Activated CD8-positive, alpha-beta memory T cell treated with anti-CD3 and anti-CD28 coated beads, Interleukin-2, amount 50 U/mL, for 1 hour (primary cell): ENCODE results near the gene MOV10L1.

Source experiments
- DNase-seq: peaks from one replicate; pipeline ENCODE4 v3.0.0-alpha.2; 2020; ENCODE audit errors: extremely low read depth

The MOV10L1 gene

GRCh38 chr22:50089682-50090411 is at the start of gene MOV10L1:
MOV10L1 (plus strand) TSS chr22:50090006; CDS start chr22:50090089, 83 bp downstream.
- no peak for DNase-seq

DNA sequence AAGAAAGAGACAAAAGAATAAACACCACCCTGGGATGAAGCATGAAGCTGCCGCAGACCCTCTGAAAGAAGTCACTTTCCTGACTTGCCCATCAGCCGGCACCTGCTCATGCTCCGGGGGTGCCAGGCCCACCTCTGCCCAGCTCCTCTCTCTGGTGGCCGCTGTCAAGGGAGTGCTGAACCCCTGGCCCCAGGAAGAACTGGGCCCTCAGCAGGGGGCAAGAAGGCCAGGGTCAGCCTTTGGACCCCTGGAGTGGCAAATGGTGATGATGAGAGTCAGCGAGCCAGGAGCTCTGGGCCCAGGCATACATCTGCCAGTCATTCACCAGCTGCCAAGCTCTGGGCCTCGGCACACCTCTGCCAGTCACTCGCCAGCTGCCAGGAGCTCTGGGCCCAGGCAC is 49.1 kb upstream of the MOV10L1 start:
- no peak for DNase-seq

DNA sequence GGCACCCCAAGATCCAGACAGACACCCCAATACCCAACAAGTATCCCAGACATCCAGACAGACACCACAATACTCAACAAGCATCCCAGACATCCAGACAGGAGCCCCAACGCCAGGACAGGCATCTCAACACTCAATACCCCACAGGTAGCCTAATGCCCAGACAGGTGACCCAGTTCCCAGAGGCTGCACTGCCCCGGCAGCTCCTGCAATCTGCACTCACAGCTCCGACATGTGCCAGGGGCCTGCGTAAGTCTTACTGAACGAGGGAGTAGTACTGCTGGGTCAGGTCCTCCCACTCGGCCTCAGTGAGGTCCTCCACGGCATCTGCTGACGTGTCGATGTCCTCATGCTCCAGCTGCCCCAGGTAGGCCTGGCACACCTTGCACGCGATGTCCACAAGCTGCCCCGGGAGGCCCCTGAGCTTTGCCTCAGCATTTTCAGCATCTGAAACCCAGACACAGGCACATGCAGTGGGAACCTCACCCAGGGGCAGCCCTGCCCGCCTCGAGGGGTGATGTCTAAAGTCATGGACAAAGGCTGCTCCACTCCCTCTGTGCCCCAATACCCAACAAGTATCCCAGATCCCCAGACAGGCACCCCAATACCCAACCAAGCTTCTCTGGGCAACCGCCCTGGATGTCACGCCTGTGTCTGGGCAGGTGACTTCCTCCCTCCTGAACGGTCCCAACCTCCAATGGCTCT is 48.3 kb upstream of the MOV10L1 start:
- no peak for DNase-seq

DNA sequence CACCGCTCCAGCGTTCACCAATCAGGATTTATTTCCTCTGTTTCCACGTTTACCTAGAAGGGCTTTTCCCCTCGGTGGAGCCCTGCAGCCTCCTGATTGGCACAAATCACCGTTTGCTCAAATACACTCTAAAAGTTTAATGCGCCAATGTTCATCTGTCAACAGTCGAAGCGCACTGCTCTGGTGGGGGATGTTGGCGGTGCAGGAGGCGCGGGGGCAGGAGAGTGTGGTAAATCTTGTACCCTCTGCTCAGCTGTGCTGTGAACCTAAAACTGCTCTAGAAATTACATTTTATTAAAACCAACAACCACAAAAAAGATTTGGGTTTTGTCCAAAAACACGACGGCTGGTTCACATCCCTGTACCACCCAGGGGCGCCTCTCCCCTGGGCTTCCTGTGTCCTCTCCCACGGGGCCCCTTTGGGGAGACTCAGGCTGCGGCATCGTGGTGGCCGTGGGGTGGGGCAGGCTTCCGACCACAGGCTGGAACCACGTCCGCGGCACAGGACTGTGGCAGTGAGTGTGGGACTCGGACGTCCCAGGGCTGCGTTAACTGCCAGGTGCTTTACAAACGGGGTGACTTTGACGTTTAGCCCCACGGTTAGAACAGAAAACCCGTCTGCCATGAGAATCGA is 45.2 kb upstream of the MOV10L1 start:
- no peak for DNase-seq

DNA sequence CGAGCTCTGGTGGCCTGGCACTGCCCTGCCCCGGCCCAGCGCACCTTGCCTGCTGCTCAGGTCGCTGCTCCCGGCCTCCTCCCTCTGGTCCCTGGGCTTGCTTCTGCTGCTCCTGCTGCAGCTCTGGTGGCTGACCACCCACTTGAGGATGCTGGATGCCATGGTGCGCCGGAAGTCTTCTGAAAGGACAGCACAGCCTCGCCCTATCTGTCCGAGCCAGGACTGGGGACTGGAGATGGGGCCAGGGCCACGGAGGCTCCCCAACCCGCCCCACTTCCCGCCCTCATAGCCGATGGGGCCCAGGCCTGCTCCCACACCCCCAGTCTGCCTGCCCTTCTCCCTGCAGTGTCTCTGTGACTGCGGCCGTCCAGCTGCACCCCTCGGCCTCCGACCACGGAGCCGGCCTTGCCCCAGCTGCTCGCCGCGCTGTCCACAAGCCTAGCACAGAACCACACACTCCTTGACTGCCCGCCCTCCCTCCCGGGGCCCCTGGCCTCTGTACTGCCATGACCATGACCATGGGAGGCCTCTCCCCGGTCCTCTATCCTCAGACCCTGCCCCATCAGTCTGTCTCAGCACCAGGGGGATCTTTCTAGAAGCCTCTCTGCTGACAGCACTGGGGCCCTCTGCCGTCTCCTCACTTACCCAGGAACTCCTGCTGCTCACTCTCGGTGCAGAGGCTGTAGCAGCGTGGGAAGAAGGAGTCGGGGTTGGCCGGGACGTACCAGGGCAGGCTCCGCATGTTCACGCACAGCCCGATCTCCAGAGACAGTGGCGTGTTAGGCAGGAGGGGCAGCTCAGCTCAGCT is 44.4 kb upstream of the MOV10L1 start:
- no peak for DNase-seq

GRCh38 chr22:50046019-50046415 is 43.8 kb upstream of the MOV10L1 start:
- DNase-seq, result no peak

- DNase-seq, result no peak
Measured at GRCh38 chr22:50046481-50047245, 43.1 kb upstream of the MOV10L1 start.

DNA sequence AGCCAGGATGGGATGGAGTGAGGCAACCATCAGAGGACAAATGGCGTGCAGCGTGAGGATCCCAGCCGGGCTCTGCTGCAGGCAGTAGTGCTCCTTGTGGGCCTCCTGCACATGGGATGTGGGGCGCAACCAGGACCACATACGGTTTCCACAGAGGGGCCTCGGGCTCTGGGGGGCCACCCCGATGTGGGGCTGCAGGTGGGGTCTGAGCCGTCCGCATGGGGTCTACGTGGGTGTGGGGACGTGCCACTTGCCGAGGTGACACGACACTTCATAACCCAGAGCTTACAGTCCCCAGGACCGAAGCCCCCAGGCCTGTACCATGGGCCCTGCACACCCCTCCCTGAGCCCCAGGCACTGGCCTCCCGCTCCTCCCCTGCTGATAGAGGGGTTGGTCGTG is 42.5 kb upstream of the MOV10L1 start:
- DNase-seq, result no peak

GRCh38 chr22:50048061-50048765 is 41.6 kb upstream of the MOV10L1 start:
- DNase-seq, result no peak

GRCh38 chr22:50048836-50049235 is 41.0 kb upstream of the MOV10L1 start:
- DNase-seq, result no peak

DNA sequence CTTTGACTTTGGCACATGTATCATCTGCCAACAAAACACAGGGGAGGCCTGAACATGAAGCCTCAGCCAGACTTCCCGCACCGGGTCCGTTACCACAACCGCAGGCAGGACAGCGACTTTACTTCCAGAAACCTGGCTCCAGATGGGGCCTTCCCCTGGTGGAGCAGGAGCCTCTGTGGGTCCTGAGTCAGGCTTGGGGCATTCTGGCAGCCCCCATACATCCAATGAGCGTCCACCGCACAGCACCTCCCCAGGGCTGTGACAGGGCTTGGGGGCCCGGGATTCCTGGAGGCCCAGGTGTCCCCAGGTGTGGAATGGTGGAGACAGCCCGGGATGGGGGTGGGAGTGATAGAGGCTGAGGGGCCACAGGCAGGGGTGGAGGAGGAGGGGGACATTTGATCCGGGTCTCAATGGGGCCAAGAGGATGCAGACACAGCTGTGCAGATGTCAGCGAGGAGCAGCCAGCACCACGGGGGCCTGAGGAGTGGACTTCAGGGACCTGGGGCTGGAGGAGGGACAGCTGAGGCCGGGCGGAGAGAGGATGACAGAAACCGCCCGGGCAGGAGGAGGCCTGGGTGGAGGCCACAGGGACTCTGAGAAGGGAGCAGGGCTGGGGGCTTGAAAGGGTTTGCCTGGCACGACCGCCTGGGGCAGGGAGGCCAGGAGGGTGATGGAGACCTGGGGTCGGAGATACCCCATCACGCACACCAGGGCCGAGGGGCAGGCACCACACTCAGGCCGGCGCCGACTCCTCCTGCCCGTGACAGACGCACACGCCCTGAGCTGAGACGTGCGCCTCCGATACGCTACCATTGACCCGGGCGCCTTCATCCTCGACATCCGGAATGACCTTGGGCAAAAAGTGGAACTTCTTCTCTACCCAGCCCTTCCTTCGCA is 40.3 kb upstream of the MOV10L1 start:
- no peak for DNase-seq

DNA sequence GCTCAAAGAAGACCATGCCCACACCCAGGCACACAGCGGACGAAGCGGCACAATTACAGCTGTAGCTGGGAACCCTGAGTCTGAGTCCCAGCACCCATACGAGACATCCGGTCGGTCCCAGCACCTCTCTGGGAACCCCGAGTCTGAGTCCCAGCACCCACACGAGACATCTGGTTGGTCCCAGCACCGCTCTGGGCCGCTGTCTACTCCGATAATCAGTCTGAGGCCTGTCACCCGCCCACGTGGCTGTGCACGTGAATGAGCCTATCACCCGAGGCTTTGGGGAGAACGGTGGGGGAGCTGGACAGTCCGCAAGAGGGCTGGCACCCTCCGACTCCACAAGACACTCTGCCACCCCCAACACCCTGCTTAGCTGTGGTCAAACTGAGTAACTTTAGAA is 37.9 kb upstream of the MOV10L1 start:
- DNase-seq, result no peak

DNA sequence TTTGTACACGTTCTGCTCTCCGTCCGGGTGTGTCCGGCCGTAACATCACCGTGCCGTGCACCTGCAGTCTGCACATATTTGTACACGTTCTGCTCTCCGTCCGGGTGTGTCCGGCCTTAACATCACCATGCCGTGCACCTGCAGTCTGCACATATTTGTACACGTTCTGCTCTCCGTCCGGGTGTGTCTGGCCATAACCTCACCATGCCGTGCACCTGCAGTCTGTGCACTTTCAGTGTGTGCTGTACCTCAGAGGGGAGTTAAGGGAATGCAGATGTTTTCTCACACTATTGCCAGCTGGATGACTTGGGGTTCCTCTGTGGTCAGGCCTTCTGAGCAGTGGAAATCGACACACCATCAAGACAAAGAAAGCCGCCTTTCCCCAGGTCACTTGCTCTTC is 35.9 kb upstream of the MOV10L1 start:
- no peak for DNase-seq

- no peak for DNase-seq
Measured at GRCh38 chr22:50056214-50056972, 33.4 kb upstream of the MOV10L1 start.

- no peak for DNase-seq
Measured at GRCh38 chr22:50057278-50058060, 32.3 kb upstream of the MOV10L1 start.

DNA sequence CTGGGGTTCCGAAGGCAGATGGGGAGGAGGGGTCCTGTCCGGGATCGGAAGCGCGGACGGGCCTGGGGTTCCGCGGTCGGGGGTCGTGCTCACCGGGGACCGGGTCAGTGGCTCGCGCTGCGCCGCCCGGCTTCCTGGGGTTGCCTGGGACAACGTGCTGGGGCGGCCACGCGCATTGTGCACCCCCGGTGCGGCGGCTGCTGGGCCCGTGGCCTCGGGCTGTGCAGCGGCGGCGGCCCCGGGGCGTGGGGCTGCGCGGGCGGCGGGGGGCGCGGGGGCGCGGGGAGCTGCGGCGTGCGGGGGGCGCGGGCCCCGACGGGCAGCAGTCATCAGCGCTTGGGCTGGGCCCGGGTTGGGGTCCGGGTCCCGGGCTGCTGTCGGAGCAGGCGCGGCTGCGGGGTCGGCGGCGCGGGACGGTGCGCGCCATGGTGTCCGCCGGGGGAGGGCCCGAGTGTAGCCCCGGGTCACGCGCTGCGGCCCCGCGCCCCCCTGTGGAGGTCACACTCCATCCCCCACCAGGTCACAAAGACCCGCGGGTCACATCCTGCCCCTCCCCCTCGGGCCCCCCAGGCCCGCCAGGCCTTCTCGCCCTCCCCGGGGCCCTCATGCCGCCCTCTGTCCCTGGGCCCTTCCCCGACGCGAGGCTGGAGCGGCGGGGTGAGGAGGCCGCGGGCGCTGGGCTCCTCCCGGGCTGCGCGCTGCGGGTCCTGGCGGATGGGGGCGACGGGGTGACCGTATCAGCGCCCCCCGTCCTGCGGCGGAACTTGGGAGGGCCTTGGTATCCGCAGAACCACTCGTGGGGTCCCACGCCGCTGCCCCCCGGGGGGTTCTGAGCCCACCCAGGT is 31.5 kb upstream of the MOV10L1 start, which contains the start of gene TTLL8:
Gene TTLL8 (minus strand): TSS at position 238 of the 845 bp plus-strand sequence.
- no peak for DNase-seq
